GM10248 (cell line): Measurements from ENCODE around the gene FBLN2.

Source experiments
- CTCF ChIA-PET: fragments of 300-600 bp; sonication (Branson Sonifier 250); formaldehyde crosslinking; extraction: SDS; loops from one replicate; lab custom pipeline; 2021; ENCODE audit warnings: antibody characterized with exemption; lab: Yijun Ruan, JAX
- POLR2A ChIA-PET: fragments of 350-650 bp; sonication (Branson Sonifier 250); formaldehyde crosslinking; extraction: SDS; loops from one replicate; lab custom pipeline; 2020; ENCODE audit warnings: antibody characterized with exemption; lab: Yijun Ruan, JAX
- DNase-seq: peaks from one replicate; pipeline ENCODE4 v3.0.0; 2012; ENCODE audit errors: extremely low spot score
- TF ChIP-seq, protein P1 (sequence below): IDR thresholded peaks from 2 replicates; pipeline ENCODE4 v1.5.1; 2012; ENCODE audit warnings: mild to moderate bottlenecking, low read depth; ENCODE audit errors: extremely low read depth, missing control alignments, control extremely low read depth

The FBLN2 gene

GRCh38 chr3:13596426-13597205 is 47.7 kb downstream of the FBLN2 start:
- no peak for DNase-seq

GRCh38 chr3:13597661-13598060 is 48.7 kb downstream of the FBLN2 start:
- ChIA-PET CTCF (no interaction called here), POLR2A (no interaction called here)
- DNase-seq, result no peak
- TF ChIP-seq, protein P1, sequence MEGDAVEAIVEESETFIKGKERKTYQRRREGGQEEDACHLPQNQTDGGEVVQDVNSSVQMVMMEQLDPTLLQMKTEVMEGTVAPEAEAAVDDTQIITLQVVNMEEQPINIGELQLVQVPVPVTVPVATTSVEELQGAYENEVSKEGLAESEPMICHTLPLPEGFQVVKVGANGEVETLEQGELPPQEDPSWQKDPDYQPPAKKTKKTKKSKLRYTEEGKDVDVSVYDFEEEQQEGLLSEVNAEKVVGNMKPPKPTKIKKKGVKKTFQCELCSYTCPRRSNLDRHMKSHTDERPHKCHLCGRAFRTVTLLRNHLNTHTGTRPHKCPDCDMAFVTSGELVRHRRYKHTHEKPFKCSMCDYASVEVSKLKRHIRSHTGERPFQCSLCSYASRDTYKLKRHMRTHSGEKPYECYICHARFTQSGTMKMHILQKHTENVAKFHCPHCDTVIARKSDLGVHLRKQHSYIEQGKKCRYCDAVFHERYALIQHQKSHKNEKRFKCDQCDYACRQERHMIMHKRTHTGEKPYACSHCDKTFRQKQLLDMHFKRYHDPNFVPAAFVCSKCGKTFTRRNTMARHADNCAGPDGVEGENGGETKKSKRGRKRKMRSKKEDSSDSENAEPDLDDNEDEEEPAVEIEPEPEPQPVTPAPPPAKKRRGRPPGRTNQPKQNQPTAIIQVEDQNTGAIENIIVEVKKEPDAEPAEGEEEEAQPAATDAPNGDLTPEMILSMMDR, result no peak

More at GRCh38 chr3:13596426-13597205, 47.7 kb downstream of the FBLN2 start:
- ChIA-PET POLR2A (no interaction called here), CTCF (interaction anchor here (0.8 kb wide), 1 partner anchor 17 kb away, joined by 4 read pairs; no protein-coding TSS in a partner anchor)
- TF ChIP-seq, protein P1, result no peak

DNA sequence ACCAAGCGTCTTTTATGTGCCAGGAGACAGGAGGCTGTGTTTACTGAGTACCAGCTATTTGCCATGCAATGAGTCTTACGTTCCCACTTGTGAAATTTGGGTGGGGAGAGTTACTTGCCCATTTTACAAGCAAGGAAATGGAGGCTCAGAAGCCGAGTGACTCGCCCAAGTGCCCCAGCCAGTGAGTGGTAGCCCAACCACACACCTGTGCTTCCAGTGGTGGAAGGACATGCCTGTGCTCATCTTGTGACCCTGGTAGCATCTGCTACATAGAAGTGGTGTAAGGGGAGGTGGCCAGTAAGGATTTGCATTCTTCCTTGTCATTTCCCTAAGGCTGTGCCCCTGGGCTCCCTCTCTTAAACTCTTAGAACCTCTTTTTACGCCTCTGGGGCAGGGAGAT is 49.3 kb downstream of the FBLN2 start:
- POLR2A ChIA-PET, result no interaction called here
- DNase-seq, result no peak
- CTCF ChIA-PET, result no interaction called here
- TF ChIP-seq, protein P1, result no peak

DNA sequence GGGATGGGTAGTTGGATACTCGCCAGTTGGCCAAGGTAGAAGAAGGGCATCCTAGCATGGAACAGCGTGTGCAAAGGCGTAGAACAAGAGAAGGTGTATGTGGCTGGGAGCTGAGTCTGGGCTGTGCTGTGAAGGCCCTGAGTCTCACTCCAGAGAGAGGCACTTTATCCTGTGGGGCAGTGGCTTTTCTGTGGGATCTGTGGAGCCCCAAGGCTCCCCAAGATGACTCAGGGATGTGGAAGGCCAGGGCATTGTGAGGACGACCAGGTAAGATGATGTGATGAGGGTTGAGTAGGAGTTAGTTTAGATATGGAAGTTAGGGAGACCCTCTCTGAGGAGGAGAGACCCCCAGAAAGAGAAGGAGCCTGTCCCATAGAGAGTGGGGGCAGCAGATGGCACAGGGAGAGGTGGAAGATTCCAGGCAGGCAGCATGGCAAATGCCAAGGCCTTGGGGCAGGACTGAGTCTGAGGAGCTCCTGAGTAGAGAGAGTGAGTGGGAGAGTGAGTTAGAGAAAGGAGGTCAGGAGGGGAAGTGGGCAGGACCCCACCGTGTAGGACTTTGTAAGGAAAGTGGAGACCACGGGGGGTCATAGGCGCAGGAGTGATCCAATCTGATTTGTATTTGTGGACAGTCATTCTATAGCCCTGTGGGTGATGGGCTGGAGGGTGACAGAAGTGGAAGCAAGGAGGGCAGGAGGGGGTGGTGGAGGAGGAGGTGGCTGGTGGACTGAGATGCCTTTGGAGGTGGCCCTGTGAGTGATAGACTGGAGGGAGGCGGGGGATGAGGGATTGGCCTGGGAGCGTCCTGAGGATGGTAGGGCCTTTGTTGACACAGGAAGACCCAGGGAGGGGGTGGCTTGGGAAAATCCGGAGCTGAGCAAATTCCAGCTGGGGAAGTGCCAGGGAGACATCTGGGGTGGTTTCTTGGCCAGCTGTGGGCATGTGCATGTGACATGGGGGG is 50.3 kb downstream of the FBLN2 start:
- ChIA-PET CTCF (no interaction called here), POLR2A (no interaction called here)
- no peak for DNase-seq
- TF ChIP-seq, protein P1, result no peak

DNA sequence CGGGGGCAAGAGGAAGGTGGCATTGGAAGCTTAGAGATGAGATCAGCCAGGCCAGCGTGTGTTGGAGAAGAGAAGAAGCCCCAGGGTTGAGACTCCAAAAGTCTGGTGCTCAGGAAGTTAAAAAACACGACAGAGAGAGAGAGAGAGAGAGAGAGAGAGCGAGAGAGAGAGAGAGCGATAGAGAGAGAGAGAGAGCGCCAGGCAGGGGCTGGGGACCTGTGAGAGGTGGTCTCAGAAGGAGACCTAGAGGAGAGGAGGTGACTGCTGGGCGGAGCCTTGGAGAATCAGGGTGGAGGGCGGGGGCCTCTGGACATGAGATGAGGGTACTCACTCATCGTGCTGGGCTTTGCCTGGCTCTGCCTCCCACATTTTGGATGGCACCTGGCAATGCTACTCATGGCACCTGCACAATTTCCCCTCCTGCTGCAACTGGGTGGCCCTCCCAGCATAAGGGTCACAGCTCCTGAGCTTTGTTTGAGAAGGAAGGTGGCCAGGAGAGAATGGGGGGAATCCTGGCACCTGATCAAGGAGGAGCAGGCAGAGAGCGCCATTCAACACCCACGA is 51.0 kb downstream of the FBLN2 start:
- DNase-seq, result no peak
- TF ChIP-seq, protein P1, result no peak
- ChIA-PET POLR2A (no interaction called here), CTCF (no interaction called here)
